GM21528 (cell line): ENCODE measurements around the gene TPSB2.

Experiments
- ATAC-seq: cut with Tn5 transposase; IDR thresholded peaks from one replicate; pipeline ENCODE4 v1.9.1; 2021; ENCODE audit warnings: mild to moderate bottlenecking, moderate library complexity; ENCODE audit not compliant: unreplicated experiment, low FRiP score

Gene TPSB2

GRCh38 chr16:1222553-1223354 lies 7.2 kb downstream of the TPSB2 start:
- ATAC-seq, result no peak

DNA sequence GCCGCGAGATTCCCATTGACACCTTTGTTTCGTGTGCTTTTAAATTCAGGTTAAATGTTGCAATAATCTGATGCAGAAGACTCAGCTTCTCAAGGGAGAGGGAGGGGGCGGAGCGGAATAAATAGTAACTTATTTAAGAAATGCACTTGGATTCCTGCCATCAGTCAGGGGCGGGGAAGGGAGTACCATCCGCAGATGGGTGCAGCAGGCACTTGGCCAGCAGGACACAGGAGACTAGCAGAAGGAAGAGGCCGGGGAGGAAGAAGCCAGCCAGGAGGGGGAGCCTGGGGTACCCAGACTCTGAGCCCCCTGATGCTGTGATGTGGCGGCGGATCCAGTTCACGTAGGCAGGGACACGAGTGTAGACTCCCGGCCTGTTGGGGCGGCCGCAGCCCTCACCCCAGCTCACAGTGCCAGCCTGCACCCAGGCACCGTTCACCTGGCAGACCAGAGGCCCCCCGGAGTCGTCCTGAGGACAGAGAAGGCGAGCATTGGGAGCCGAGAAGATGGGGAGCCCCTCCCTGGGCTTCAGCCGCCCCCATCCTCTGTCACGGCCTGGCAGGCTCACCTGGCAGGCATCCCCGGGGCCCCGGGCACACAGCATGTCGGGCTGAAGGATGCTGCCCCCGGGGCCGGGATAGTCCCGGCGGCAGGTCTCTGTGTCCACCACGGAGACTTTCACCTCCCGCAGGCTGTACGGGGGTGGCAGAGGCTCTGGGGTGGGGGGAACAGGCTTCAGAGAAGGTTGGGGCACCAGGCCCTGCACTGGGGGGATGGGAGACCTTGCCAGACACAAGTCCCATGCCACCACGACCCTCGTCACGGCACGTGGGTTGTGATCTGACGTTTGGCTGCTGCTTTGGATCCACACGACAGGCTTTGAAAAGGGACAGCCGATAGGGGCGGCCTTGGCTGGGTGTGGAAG lies 8.1 kb downstream of the TPSB2 start:
- no peak for ATAC-seq

GRCh38 chr16:1220841-1221627 lies 8.9 kb downstream of the TPSB2 start:
- no peak for ATAC-seq

DNA sequence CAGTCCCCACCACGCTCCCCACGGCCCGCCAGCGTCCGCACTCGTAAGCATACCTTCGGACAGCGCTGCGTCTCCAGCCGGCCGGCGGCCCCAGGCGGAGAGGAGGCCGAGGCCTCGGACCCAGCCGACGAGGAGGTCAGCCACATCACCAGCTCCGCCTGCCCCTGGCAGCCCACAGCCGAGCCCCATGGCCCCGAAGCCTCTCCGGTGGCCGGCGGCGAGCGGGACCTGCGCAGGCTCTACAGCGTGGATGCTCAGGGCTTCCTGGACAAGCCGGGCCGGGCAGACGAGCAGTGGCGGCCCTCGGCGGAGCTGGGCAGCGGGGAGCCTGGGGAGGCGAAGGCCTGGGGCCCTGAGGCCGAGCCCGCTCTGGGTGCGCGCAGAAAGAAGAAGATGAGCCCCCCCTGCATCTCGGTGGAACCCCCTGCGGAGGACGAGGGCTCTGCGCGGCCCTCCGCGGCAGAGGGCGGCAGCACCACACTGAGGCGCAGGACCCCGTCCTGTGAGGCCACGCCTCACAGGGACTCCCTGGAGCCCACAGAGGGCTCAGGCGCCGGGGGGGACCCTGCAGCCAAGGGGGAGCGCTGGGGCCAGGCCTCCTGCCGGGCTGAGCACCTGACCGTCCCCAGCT lies 9.8 kb downstream of the TPSB2 start:
- no peak for ATAC-seq

DNA sequence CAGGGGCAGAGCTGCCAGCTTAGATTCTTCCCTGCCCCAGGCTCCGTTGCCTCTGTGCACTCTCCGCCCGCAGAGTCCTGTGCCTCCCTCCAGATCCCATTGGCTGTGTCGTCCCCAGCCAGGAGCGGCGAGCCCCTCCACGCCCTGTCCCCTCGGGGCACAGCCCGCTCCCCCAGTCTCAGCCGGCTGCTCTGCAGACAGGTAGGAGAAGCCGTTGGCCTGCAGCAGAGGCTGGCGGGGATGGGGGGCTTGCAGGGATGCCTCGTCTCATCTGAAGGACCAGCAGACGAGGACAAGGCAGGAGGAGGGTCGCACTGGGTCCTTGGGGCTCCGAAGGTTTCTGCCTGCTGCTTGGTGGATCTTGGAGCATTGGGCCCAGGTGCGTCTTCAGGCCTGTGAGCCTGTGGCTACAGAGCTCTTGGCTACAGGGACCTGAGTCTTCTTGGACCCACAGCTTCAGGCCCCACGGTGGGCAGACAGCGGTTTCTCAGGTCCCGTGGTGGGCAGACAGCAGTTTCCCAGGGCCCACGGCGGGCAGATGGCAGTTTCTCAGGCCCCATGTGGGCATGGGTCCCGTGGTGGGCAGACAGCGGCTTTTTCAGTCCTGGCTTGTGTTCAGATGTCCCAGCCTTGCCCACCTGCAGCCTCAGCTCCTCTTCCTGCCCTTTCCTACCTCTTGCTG lies 10.9 kb downstream of the TPSB2 start:
- no peak for ATAC-seq

- ATAC-seq, result no peak
Observed at GRCh38 chr16:1218061-1218929, 11.7 kb downstream of the TPSB2 start.

DNA sequence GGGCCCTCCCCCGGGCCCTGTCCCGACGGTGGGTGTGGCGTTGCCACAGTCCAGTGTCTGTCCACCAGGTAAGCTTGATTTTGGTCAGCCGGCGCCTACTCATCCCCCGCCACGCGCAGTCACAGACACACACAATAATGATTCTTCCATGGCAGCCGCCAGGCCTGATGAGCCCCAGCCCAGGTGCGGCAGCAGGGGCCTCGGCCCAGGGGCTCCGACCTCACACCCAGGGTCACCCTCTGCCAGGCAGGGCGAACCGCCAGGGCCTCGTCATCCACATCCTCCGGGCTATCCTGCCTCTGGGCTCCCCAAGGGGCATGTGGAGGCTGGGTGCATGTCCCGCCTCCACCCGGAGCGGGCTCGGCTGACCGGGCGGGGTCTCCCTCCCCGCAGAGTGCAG lies 12.5 kb downstream of the TPSB2 start:
- no peak for ATAC-seq

DNA sequence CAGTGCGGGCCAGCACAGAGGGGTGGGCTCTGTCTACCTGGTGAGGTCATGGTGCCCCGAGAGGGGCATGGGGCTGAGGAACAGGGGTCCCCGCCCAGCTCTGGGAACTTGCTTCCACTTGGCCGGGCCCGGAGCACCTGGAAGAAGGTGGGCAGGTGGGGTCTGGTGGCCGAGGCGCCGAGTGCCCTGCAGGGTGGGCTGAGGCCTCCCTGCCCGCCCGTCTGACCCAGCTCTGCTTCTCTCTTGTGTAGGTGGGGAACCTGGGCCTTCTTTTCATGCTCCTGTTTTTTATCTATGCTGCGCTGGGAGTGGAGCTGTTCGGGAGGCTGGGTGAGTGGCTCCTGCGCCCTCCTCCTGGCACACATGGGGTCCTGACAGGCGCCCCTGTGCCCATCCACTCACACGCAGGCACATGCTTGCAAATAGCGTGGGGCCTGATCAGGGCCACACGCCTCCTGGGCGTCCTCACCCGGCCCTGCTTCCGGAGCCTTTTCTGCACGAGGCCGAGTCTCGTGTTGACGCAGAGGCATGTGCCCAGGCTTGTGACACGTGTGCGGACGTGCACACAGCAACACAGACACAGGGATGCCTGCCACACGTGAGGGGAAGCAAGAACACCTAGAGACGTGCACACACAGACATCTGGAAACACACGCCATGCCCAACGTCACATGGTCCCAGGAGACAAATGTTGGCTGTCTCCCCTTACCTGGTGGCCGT lies 13.1 kb downstream of the TPSB2 start:
- no peak for ATAC-seq

GRCh38 chr16:1216296-1216619 lies 13.7 kb downstream of the TPSB2 start:
- ATAC-seq, result no peak

- no peak for ATAC-seq
Observed at GRCh38 chr16:1215574-1216295, 14.2 kb downstream of the TPSB2 start.

DNA sequence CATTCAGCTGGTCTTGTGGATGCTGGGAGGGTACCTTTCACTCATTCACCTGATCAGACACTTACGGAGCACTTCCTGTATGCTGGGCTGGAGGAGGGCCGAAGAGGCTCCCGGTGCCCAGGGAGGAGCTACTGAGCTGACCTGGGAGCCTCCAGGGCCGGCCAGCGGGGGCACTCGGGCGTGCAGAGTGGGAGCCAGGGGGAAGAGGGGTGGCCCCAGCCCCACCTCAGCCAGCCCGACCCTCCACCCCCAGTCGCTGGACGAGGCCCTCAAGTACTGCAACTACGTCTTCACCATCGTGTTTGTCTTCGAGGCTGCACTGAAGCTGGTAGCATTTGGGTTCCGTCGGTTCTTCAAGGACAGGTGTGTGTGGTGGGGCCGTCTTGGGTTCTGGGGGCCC lies 15.3 kb downstream of the TPSB2 start:
- no peak for ATAC-seq

DNA sequence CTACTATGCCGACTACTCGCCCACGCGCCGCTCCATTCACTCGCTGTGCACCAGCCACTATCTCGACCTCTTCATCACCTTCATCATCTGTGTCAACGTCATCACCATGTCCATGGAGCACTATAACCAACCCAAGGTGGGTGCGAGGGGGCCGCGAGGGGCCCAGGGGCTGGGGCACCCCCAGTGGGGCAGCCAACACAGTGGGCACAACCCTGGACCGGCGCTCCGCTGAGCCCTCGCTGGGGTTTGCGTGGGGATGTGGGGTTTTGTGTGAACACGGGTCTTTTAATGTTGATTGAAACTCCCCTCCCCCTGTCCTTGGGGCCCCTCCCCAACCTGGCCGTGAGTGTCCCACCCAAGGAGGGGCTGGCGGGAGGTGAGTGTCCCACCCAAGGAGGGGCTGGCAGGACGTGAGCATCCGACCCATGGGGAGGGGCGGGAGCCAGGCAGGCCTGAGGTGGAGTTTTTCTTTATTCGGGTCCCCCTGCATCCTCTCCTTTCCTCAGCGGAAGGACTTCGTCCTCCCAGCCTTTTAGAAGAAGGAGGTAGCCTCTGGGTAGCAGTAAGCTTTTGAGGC lies 16.1 kb downstream of the TPSB2 start:
- no peak for ATAC-seq

DNA sequence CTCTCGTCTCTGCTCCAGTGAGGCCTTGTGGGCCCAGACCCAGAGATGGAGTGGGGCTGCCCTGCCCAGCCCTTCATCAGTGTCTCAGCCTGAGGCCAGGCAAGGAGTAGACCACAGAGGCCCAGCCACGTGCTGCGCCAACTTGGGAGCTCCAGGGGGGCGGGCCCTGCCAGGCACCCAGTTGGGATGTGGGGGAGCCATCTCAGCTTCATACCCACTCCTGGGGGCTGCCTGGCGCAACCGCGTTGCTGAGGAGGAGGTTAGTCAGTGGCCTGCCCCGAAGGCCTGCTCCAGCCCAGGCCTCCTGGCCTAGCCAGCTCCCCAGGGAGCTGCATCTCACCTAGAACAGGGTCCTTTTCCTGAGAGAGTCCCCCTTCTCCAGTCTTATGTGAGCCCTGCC lies 16.8 kb downstream of the TPSB2 start:
- no peak for ATAC-seq

GRCh38 chr16:1212616-1213194 lies 17.3 kb downstream of the TPSB2 start:
- ATAC-seq, result no peak

GRCh38 chr16:1211451-1212268 lies 18.3 kb downstream of the TPSB2 start:
- ATAC-seq, result no peak

DNA sequence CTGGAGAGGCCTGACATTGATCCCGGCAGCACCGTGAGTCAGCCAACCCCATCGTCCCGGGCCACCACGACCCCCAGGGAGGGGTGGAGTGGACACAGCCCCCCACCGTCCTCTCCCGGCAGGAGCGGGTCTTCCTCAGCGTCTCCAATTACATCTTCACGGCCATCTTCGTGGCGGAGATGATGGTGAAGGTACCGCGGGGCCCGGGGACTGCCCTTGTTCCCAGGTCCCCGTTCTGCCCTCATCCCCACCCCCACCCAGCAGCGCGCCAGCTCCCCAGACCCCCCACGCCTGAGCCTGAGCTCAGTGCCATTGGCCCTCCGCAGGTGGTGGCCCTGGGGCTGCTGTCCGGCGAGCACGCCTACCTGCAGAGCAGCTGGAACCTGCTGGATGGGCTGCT lies 19.5 kb downstream of the TPSB2 start:
- no peak for ATAC-seq
